Transverse colon (tissue), 4 donors: ENCODE measurements around the gene FAM114A1.

Experiments
- EP300 ChIP-seq: sonication (generic); formaldehyde crosslinking; IDR thresholded peaks from one replicate; pipeline ENCODE4 v1.6.1; 2017; ENCODE audit warnings: antibody characterized with exemption, low read depth
- POLR2A ChIP-seq: fragments of 450-650 bp; IDR thresholded peaks from one replicate; pipeline ENCODE4 v1.6.1; 2016; ENCODE audit warnings: antibody characterized with exemption, mild to moderate bottlenecking, moderate library complexity
- POLR2AphosphoS5 ChIP-seq, 3 donors: sonication (generic); formaldehyde crosslinking; IDR thresholded peaks; one replicate each; pipeline ENCODE4 v1.6.1; 2016; ENCODE audit warnings: antibody characterized with exemption in 3 of 3
- TF ChIP-seq, protein P1 (sequence below), 5 experiments: fragments of 200-600 bp in 3 of 5; fragments of 450-650 bp in 2 of 5; sonication (generic) in 3 of 5; IDR thresholded peaks; 1 replicate in 2 of 5; 2 replicates in 3 of 5; pipeline ENCODE4 v1.5.1; 2016 to 2017; ENCODE audit warnings: antibody characterized with exemption in 5 of 5, inconsistent platforms in 3 of 5, mild to moderate bottlenecking in 2 of 5, moderate library complexity in 1 of 5

DNA sequence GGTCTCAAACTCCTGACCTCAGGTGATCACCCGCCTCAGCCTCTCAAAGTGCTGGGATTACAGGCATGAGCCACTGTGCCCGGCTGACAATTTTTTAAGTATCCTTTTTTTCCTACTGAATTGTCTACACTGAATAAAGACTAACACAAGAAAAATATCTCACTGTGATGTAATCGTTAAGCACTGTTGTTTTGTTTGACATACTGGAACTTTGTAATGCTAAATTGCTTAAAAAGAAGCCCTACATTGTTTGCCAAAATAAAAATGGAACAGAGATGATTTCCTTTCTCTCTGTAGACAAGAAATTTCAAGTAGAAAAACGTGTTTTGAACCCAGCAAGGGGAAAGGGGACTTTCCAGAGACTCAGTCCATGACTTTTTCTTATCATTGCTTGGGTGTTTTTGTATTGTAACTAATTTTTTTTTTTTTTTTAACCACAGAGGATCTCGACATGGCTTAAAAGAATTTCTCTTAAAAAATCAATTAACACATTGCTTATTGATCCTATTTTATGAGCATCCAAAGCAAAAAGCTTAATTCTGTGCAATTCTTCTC lies 89.7 kb downstream of the FAM114A1 start:
- TF ChIP-seq, protein P1, sequence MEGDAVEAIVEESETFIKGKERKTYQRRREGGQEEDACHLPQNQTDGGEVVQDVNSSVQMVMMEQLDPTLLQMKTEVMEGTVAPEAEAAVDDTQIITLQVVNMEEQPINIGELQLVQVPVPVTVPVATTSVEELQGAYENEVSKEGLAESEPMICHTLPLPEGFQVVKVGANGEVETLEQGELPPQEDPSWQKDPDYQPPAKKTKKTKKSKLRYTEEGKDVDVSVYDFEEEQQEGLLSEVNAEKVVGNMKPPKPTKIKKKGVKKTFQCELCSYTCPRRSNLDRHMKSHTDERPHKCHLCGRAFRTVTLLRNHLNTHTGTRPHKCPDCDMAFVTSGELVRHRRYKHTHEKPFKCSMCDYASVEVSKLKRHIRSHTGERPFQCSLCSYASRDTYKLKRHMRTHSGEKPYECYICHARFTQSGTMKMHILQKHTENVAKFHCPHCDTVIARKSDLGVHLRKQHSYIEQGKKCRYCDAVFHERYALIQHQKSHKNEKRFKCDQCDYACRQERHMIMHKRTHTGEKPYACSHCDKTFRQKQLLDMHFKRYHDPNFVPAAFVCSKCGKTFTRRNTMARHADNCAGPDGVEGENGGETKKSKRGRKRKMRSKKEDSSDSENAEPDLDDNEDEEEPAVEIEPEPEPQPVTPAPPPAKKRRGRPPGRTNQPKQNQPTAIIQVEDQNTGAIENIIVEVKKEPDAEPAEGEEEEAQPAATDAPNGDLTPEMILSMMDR (IDR thresholded peaks at IDR 0.05) = no peak
- TF ChIP-seq EP300 (no peak), POLR2A (no peak), POLR2AphosphoS5 (IDR thresholded peaks at IDR 0.05) (no peak)
